SU-DHL-6 (cell line): ENCODE data around the gene MRPL41.
"Not testable (repeated sequence)": the region's sequence is repeated elsewhere in the genome, so short reads cannot be mapped to it uniquely, and the experiment has no call there.

Source experiments
- H2AFZ ChIP-seq: fragments of 200-600 bp; sonication (generic); 2 replicates; pipeline ENCODE4 v1.6.1; 2014; ENCODE audit warnings: low read depth, mild to moderate bottlenecking, moderate library complexity, mixed read lengths, antibody characterized with exemption, low read length; ENCODE audit not compliant: severe bottlenecking
- H3F3A ChIP-seq: fragments of 200-600 bp; shearing (Covaris generic); 2 replicates; pipeline ENCODE4 v1.6.0; 2016; ENCODE audit warnings: antibody characterized with exemption, mild to moderate bottlenecking; ENCODE audit not compliant: insufficient read depth
- H3K27ac ChIP-seq: fragments of 200-600 bp; sonication (generic); 2 replicates; pipeline ENCODE4 v1.5.1; 2016; ENCODE audit warnings: low read depth, mild to moderate bottlenecking, low read length, moderate library complexity, mixed read lengths
- H3K27me3 ChIP-seq: fragments of 200-600 bp; sonication (generic), shearing (Covaris generic); 2 replicates; pipeline ENCODE4 v1.6.0; 2014; ENCODE audit warnings: mild to moderate bottlenecking, low read length
- H3K36me3 ChIP-seq: fragments of 200-600 bp; sonication (generic); 2 replicates; pipeline ENCODE4 v1.6.1; 2014; ENCODE audit warnings: mild to moderate bottlenecking, low read length, mixed read lengths
- H3K4me2 ChIP-seq: fragments of 300-600, 200-600 bp; shearing (Covaris generic), sonication (generic); 2 replicates; pipeline ENCODE4 v1.6.0; 2014; ENCODE audit warnings: low read length, low read depth, mild to moderate bottlenecking; ENCODE audit not compliant: poor library complexity, severe bottlenecking
- H3K4me3 ChIP-seq: fragments of 200-600 bp; sonication (generic); 2 replicates; pipeline ENCODE4 v1.5.1; 2014; ENCODE audit warnings: antibody characterized with exemption, low read length, mild to moderate bottlenecking, mixed read lengths; ENCODE audit not compliant: insufficient read depth, poor library complexity, severe bottlenecking
- H3K79me2 ChIP-seq: fragments of 200-600 bp; sonication (generic); 2 replicates; pipeline ENCODE4 v1.6.1; 2014; ENCODE audit warnings: mild to moderate bottlenecking, low read length, moderate library complexity; ENCODE audit not compliant: insufficient read depth
- H3K9ac ChIP-seq: fragments of 200-600 bp; sonication (generic); 2 replicates; pipeline ENCODE4 v1.7.0; 2014; ENCODE audit warnings: mild to moderate bottlenecking, low read length
- H3K9me2 ChIP-seq: fragments of 200-600 bp; sonication (generic); replicated peaks from 2 replicates; pipeline ENCODE4 v1.6.1; 2014; ENCODE audit warnings: low read length; ENCODE audit not compliant: insufficient read depth
- H3K9me3 ChIP-seq: fragments of 200-600 bp; sonication (generic); 2 replicates; pipeline ENCODE4 v1.6.1; 2014; ENCODE audit warnings: low read length, mixed read lengths; ENCODE audit not compliant: insufficient read depth
- H4K20me1 ChIP-seq: fragments of 200-600 bp; sonication (generic); 2 replicates; pipeline ENCODE4 v1.6.1; 2014; ENCODE audit warnings: low read depth, mild to moderate bottlenecking, antibody characterized with exemption, low read length, moderate library complexity, mixed read lengths
- CTCF ChIP-seq: fragments of 200-600 bp; sonication (generic); IDR thresholded peaks from one replicate; pipeline ENCODE4 v1.5.1; 2017; ENCODE audit warnings: antibody characterized with exemption, mild to moderate bottlenecking, low read length, moderate library complexity; ENCODE audit not compliant: insufficient read depth, poor library complexity, severe bottlenecking
- EZH2phosphoT487 ChIP-seq: fragments of 200-600 bp; sonication (generic), shearing (Covaris generic); conservative IDR thresholded peaks from 2 replicates; pipeline ENCODE4 v1.6.1; 2018; ENCODE audit warnings: mild to moderate bottlenecking, antibody characterized with exemption, low read length, moderate library complexity, mixed read lengths

The MRPL41 gene

GRCh38 chr9:137593176-137593575 lies 41.5 kb downstream of the MRPL41 start:
- Histone ChIP-seq H3K36me3 (no peaks in the 10 kb centered on the region), H3K27ac (no peak overlapping the region), H3K79me2 (no peaks in the 10 kb centered on the region; the same call in 1 of the 2 replicates), H3K9me2 (no peaks in the 10 kb centered on the region), H3K4me3 (no peak overlapping the region), H4K20me1 (0 out of 2 replicates have a peak, but pooled peaks cover 3% of the 10 kb centered on the region), H3K9ac (no peak overlapping the region), H3K9me3 (no peaks in the 10 kb centered on the region), H2AFZ (no peak overlapping the region), H3F3A (no peaks in the 10 kb centered on the region), H3K4me2 (no peak overlapping the region), H3K27me3 (no peaks in the 10 kb centered on the region)
- TF ChIP-seq EZH2phosphoT487 (no peak), CTCF (no peak)

GRCh38 chr9:137596577-137596976 lies 44.9 kb downstream of the MRPL41 start:
- not testable (repeated sequence) for H4K20me1 ChIP-seq, H3F3A ChIP-seq, H3K9ac ChIP-seq, H3K9me2 ChIP-seq, H3K4me2 ChIP-seq, H3K36me3 ChIP-seq, H3K27me3 ChIP-seq, H3K27ac ChIP-seq, H3K9me3 ChIP-seq, H3K4me3 ChIP-seq, H3K79me2 ChIP-seq, H2AFZ ChIP-seq

GRCh38 chr9:137598943-137599342 lies 47.3 kb downstream of the MRPL41 start:
- TF ChIP-seq CTCF (no peak), EZH2phosphoT487 (no peak)
- no peaks in the 10 kb centered on the region for H3K27me3 ChIP-seq
- H3K79me2 ChIP-seq = no peaks in the 10 kb centered on the region
- H2AFZ ChIP-seq = no peak overlapping the region
- no peak overlapping the region for H3K4me2 ChIP-seq
- H3F3A ChIP-seq = no peaks in the 10 kb centered on the region
- no peaks in the 10 kb centered on the region for H4K20me1 ChIP-seq
- H3K4me3 ChIP-seq = no peak overlapping the region
- H3K36me3 ChIP-seq = no peaks in the 10 kb centered on the region
- no peak overlapping the region for H3K9ac ChIP-seq
- H3K27ac ChIP-seq = no peak overlapping the region
- H3K9me3 ChIP-seq = no peaks in the 10 kb centered on the region
- no peaks in the 10 kb centered on the region for H3K9me2 ChIP-seq
